Activated T-cell treated with anti-CD3 and anti-CD28 coated beads for 1 hour (primary cell): ENCODE data around the gene TMEM39B.
"Not testable (repeated sequence)": the region's sequence is repeated elsewhere in the genome, so short reads cannot be mapped to it uniquely, and the experiment has no call there.

Experiments
- DNase-seq: peaks from one replicate; pipeline ENCODE4 v3.0.0-alpha.2; 2020; ENCODE audit warnings: low read depth

Gene TMEM39B

DNA sequence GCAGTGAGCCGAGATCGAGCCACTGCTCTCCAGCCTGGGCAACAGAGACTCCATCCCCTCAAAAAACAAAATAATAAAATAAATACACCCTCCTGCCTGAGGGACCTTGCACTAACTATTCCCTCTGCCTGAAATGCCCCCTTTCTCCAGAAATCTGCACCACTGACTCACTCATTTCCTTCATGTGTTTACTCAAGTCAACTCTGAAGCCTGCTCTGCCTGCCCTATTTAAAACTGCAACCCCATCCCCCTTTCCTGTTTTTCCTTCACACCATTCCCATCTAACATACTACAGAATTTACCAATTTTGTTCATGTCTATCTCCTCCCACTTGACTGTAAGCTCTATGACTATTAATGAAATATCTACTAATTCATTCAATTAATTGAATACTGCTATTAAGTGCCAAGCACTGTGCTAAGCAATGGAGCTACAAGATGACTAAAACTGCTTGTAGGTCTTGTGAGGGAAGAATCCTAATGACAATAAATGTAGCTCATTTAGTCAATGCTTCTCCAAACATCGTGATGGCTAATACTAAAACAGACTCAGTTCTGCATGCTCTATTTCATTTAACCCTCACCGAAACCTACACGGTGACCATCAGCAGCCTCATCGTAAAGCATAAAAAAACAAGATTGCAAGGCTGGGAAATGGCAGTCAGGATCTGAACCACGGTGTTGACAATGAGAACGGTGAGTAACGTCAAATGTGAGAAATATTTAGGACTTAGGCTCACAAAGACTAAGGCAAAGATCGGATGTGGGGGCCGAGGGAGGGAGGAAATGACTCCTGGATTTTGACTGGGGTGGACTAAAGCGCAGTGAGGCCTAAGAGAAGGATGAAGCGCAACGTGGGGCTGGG lies 749 bp upstream of the TMEM39B start:
- no peak for DNase-seq

DNA sequence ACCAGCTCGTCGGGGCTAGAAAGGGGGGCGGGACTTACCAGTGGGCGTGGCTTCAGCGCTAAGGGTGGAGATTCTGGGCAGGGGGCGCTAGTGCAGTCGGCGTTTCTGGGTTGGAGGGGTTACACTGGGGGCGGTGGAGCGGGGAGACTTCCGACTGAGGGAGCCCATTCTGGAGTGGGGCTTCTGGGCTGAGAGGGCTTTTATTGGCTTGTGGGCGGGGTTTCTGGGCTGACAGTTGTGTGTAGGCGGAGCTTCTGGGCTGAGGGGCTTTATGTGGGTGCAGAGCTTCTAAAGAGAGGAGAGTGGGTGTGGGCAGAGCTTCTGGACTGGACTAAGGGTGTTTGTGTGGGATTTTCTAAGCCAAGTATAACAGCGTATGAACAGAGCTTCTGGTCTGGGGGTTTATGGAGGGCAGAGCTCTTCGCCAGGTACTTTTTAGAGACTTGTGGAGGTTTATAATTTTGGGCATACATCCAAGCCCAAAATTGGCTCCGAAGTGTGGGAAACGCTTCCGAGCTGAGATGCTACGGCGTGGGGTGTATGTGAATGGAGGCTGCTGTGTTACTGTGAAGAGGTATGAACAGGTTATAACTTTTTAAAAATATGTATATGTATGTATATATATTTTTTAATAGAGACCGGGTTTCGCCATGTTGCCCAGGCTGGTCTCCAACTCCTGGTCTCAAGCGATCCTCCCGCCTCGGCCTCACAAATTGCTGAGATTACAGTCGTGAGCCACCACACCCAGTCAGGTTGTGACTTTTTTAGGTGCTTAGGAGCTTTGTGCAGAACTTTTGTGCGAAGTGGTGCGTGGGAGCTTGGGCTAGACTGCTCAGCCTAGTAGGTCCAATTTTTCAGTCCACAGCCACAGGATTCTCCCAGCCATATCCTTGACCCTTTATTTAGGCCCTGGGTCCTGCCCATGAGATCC lies 825 bp downstream of the TMEM39B start:
- no peak for DNase-seq

DNA sequence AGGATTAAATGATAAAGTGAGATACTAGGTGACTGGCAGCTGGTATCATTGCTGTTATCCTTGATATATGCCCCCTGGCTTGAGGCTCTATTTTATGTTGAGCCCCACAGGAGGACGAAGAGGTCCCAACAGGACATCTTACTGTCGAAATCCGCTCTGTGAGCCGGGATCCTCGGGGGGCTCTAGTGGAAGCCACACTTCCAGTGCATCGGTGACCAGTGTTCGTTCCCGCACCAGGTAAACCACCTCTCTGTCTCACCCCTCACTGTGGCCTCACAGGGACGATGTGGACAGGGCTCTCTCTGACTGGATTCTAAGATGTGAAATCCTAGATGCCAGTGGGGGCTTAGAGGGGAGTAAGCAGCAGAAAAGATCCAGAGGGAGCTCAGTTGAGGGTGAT lies 2.1 kb downstream of the TMEM39B start:
- DNase-seq = no peak

DNA sequence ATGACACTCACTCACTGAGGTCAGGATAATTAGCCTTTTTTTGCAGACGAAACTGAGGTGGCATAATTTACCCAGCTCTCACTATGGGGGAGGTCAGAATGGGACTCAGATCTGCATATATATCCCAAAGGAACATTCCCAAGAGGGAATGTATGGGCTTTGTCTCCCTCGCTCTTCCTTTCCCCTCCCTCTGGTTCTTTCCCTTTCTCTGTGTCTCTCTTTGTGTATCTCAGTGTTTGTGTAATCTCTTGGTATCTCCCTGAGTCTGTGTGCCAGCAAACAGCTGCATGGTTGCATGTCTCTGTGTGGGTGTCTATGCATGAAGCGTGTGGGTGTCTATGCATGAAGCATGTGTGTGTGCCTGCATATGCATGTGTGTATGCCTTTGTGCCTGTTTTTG lies 4.7 kb downstream of the TMEM39B start:
- no peak for DNase-seq

DNA sequence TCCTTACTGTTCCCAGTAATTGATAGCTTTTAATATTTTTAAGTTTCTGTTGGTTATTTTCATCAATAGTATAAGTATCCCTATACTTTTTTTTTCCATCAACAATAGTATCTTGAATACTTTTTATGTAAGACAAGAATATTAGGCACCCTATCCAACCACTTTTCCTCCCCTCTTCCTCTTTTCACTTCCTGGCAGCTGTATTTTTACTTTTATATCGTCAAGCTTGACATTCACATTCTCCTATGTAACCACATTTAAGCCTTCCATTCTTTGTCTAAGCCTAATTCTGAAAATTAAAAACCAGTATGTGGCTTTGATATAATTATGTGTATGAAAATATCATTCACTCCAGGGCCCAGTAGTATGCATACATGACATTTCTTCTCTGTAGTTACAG lies 9.3 kb downstream of the TMEM39B start:
- DNase-seq = no peak

DNA sequence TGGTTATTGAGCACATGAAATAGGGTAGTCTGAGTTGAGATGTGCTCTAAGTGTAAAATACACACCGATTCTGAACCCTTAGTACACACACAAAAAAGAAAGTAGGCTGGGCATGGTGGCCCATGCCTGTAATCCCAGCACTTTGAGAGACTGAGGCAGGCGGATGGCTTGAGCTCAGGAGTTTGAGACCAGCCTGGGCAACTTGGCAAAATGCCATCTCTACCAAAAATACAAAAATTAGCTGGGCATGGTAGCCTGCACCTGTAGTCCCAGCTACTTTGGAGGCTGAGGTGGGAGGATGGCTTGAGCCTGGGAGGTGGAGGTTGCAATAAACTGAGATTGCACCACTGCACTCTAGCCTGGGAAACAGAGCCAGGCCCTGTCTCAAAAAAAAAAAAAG lies 13.6 kb downstream of the TMEM39B start:
- DNase-seq = not testable (repeated sequence)

DNA sequence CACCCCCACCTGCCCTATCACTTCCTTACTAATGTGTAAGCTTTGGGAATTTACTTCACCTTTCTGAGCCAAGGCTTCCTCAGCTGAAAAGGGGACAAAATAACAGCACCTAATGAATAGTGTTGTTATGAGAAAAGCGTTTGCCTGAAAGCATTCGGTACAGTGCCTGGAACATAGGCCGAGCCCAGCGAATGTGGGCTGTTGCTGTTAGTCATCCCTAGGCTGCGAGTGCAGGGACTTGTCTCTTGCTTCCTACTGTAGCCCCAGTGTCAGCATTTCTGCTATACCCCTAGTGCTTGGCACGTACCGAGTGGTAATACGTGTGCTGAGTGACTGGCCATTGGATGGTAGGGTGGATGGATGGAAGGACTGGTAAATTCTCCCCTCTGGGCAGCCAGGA lies 18.4 kb downstream of the TMEM39B start:
- DNase-seq = no peak

DNA sequence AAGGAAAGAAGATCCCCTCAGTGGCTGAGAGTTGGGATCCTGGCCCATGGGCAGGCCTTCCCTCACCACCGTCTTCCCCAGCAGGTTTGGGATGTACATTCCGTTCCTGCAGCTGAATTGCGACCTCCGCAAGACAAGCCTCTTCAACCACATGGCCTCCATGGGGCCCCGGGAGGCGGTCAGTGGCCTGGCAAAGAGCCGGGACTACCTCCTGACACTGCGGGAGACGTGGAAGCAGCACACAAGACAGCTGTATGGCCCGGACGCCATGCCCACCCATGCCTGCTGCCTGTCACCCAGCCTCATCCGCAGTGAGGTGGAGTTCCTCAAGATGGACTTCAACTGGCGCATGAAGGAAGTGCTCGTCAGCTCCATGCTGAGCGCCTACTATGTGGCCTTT lies 18.9 kb downstream of the TMEM39B start:
- no peak for DNase-seq

DNA sequence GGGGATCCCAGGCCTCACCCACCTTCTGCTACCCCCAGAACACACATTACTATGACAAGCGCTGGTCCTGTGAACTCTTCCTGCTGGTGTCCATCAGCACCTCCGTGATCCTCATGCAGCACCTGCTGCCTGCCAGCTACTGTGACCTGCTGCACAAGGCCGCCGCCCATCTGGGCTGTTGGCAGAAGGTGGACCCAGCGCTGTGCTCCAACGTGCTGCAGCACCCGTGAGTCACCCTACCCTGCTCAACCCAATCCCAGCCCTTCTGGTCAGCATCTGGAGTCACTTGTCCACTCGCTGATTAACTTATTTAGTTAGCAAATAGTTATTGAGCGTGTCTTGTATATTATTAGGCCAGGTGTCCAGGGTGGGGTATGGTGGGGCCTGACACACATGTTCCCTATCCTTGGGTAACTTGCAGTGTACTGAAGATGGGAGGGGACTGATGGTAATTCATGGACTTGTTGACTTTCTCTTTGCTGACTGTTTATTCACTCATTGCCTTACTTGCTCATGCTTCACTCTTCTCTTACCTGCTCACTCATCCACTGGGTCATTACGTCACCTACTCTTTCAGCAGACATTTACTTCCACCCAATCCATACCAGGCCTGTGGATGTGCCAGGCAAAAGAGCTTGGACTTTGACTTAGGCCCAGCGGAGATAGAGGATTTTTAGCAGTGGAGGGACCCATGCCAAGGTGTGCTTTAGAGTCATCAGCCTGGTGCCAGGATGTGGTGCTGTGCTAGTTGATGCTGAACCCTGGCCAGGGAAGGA lies 22.2 kb downstream of the TMEM39B start:
- DNase-seq = no peak

DNA sequence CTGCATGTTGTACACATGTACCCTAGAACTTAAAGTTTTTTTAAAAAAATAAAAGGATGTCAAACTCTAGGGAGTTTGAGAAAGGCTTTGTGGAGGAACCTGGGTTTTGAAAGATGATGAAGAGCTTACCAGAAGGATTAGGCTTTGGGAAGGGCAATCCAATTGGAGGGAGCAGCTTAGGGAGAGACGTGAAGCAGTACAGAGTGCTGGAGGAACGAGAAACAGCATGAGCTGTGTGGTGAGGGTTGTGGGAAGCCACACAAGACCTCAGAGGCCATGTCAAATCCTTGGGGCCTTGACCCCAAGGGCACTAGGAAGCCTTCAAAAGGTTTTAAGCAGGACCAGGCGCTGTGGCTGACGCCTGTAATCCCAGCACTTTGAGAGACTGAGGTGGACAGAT lies 26.7 kb downstream of the TMEM39B start:
- DNase-seq = no peak

DNA sequence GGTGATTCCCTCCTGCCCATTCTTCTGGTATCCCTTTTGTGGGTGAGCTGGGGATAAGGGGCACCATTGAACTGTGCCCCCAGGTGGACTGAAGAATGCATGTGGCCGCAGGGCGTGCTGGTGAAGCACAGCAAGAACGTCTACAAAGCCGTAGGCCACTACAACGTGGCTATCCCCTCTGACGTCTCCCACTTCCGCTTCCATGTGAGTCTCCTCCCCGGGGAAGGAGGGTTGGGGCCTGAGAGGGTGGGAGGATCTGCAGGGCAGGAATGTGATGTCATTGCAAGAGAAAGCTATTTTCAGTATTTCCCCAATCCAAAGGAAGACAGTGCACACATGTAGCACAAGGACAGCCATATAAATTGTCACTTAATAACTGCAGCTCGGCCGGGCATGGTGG lies 27.6 kb downstream of the TMEM39B start:
- DNase-seq = no peak

DNA sequence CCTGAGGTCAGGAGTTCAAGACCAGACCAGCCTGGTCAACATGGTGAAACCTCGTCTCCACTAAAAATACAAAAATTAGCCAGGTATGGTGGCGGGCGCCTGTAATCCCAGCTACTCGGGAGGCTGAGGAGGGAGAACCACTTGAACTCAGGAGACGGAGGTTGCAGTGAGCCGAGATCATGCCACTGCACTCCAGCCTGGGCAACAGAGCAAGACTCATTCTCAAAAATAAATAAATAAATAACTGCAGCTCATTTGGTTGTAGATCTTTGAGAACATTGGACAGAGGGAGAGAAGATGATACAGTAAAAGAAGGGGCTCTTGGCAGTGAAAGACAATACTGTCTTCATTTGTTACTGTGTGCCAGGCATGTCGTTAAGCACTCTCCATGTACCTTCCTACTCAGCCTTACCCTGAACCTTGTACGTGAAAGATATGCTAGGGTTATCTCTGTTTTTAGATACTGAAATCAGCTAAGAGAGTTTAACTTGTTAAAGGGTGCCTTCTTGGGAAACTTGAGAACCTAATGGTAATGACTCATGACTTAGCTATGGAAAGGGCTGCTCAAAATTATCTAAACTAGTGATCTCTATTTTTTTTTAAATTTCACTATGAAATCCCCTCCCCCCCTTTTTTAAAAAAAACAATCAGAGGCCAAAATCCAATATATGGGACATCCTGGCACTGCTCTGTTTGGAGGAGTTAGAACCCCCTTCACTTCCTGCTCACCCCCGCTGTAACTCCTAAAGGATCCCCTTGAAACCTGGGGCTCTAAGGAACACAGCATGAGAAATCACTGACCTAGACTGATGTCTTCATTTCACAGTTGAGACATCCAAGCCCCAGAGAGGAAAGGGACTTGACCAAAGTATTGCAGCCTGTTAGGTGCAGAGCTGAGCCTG lies 28.3 kb downstream of the TMEM39B start:
- DNase-seq = no peak

DNA sequence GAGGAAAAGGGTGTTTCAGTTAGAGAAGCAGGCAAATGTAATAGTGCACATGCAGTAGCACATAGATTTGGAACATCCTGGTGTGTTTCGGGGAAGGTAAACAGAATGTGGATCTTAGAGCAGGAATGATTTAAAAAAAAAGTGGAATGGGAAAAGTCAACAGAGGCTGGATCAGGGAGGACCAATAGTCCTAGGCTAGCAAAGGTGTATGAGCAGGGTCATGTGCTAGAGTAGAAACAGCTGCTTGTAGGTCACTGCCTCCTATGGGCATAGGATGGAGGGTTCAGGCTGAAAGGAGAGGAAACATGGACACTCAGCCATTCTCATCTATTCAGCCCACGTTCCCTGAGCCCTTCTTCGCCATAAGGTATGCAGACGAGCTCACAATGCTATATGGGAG lies 31.4 kb downstream of the TMEM39B start:
- DNase-seq = no peak

DNA sequence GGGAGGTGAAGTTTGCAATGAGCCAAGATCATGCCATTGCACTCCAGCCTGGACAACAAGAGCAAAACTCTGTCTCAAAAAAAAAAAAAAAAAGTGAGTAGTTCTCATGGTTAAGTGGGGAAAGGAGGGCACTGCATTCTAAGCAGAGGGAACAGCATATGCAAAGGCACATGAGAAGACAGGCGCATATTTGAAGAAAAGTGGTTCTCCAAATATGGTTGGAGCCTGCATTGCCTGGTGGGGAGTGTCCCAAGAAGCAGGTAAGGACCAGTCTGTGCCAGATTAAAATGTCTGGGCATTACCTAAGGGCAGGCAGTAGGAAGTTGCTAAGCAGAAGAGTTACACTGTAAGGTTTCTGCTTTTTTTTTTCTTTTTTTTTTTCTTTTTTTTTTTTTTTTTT lies 32.6 kb downstream of the TMEM39B start:
- DNase-seq = no peak

DNA sequence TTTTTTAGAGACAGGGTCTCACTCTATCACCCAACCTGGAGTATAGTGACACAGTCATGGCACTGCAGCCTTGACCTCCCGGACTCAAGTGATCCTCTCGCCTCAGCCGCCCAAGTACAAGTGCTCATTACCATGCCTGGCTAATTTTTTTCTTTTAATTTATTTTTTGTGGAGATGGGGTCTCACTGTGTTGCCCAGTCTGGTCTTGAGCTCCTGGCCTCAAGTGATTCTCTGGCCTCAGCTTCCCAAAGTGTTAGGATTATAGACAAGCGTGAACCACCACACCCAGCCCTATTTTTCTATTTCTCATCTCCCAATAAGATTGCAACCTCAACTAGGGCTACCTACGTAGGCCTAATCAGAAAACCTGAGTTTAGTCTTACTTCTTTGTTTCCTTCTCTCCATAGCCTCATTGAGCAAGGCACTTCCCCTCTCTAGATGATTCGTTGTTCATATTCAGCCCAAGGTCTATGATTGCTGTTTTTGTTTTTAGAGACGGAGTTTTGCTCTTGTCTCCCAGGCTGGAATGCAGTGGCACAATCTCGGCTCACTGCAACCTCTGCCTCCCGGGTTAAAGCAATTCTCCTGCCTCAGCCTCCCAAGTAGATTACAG lies 34.0 kb downstream of the TMEM39B start:
- DNase-seq = no peak

DNA sequence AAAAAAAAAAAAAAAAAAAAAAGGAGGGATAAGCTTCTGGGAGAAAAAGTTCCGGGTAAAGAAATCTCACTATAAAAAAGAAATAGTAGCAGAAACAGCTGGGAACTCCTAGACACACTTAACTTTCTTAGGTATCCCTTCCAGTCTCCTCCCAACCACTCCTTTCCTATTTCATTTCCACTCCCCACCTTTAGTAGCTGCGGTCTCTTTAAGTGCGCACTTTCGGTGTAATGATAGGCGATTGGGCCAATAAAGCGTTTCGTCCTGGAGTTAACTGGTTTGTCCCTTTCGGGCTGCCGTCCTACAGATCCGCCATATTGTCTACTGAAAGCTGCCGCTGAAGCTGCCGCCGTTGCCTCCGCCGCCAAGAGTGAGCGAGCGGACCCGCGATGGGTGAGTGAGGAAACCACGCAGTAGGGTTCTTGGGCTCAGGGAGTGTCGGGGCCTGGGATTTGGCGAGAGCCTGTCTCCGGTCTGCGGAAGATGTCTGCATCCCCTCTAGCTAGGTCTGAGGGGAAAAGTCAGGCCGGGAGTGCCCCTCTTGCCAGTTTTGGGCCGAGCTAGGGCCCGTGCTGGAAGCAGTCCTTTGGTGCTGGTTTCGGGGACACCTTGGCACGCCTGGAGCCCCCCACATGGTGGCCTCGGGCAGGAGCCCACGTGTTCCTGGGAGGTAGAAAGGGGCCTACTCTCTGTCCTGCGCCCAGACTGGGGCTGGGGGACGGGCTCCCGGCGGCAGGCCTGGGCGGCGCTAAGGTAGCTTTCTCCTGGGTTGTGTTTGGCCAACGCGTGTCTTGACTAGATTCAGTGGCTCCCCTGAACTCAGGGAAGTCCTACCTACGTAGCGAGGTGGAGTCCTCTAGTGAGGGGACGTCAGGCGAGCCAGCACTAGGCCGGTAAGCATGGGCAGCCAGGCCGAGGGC lies 35.3 kb downstream of the TMEM39B start, which contains the start of gene KPNA6:
KPNA6 (plus strand) TSS at position 315 of the 920 bp plus-strand sequence; CDS start at position 390, 75 bp downstream.
- DNase-seq = peak; percentile 81

DNA sequence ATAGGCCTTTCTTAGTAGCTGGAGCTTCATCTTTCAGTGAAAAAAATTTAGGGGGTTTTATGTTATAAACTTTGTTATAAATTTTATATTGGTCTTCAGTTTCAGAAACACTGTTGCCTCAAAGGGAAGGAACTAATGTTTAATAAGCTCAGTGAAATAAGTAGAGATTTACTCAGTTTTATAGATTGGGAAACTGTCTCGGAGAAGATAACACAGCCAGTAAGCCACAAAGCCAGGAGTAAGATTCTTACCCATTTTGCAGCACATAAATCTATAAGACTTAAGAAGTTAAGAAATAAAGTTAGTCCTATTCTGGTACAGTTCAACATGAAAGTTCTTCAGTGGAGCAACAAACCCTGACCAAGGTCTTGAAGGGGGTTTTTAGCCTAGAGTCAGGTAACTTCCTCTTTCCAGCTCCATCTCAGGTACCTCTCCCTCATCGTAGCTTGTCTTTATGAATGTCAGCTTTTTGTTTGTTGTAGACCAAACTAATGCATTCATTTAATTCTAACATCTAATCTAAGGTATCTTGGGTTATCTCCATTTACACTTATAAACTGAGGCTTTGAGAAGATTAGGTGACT lies 38.4 kb downstream of the TMEM39B start:
- no peak for DNase-seq

DNA sequence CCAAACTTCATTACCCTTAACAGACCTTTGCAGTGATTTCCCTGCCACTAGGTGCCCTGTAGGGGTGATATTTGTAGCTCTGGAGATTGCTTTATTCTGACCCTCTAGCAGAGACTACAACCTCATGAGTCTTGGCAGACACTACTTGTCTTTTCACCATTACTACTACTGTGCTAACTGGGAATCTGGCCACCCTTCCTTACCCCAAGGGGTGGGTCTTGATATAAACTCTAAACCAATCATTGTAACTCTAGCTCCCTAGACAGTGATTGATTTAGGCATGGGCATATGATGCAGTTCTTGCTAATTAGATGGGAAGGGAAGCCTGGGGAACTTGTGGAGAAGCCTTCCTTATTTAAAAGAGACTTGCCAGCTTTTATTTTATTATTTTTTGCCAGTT lies 39.0 kb downstream of the TMEM39B start:
- DNase-seq = no peak

DNA sequence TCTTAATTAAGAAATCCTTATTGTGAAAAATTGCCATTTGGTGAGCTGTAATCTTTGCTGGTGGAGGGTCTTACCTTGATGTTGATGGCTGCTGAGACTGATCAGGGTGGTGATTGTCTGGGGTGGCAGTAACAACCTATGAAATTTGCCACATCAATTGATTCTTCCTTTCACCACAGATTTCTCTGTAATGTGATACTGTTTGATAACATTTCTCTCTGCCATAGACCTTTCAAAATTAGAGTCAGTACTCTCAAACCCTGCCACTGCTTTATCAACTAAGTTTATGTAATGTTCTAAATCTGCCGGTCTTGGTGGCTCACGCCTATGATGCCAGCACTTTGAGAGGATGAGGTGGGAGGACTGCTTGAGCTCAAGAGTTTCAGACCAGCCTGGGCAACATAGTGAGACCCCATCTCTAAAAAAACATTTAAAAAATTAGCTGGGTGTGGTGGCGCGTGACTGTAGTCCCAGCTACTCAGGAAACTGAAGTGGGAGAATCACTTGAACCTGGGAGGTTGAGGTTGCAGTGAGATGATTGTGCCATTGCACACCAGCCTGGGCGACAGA lies 40.2 kb downstream of the TMEM39B start:
- DNase-seq = no peak
